GM18907 (cell line): Measurements from ENCODE around the gene KCTD8.
A peak's percentile ranks its signal among the peaks of the same experiment; 100 is the strongest.

Experiments
- ATAC-seq: cut with Tn5 transposase; IDR thresholded peaks from one replicate; pipeline ENCODE4 v1.9.1; 2021; ENCODE audit warnings: mild to moderate bottlenecking, moderate library complexity; ENCODE audit not compliant: unreplicated experiment

The KCTD8 gene

DNA sequence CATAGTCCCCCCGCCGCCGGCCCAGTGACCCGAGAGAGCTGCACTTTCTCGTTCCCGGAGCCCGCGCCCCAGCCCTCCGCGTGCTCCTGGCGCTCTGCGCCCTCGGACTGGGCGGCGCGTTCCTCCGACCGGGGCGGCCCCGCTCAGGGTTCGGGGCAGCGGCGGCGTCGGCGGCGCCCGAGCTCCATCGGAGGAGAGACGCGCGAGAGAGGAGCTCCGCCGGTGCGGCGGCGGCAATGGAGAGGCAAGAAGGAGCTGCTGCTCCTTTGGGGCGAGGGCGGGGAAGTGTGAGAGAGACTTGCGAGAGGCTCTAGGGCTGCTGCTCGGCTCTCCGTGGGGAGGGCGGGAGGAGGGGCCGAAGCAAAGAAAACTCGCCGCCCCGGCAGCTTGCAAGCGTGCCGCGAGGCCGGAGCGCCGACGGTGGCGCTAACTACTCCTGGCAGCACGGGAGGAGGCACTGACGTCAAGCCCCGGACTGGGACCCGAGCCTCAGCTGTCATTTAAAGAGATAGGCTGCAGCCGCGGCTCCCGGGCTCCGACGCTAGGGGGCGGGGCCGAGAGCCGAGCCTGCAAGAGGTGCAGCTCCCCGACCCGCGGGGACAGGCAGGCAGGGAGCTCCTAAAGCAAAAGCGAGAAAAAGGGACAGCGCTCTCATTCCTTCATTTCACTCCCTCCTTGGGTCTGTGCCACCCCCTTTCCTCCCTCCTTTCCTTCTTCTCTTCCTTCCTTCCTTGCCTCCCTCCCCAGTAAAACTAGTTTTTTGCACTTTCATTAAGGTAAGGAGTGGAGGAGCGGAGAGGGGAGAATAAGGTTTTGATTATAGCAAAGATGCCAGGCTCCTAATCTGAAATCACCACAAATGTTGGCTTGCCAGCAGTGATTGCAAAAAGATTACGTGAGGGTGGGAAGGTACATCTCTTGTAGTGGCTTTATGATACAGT is at the start of gene KCTD8:
Gene KCTD8, minus strand, starts transcription at position 289 of the 941 bp plus-strand sequence.
- ATAC-seq = peak; percentile 98

DNA sequence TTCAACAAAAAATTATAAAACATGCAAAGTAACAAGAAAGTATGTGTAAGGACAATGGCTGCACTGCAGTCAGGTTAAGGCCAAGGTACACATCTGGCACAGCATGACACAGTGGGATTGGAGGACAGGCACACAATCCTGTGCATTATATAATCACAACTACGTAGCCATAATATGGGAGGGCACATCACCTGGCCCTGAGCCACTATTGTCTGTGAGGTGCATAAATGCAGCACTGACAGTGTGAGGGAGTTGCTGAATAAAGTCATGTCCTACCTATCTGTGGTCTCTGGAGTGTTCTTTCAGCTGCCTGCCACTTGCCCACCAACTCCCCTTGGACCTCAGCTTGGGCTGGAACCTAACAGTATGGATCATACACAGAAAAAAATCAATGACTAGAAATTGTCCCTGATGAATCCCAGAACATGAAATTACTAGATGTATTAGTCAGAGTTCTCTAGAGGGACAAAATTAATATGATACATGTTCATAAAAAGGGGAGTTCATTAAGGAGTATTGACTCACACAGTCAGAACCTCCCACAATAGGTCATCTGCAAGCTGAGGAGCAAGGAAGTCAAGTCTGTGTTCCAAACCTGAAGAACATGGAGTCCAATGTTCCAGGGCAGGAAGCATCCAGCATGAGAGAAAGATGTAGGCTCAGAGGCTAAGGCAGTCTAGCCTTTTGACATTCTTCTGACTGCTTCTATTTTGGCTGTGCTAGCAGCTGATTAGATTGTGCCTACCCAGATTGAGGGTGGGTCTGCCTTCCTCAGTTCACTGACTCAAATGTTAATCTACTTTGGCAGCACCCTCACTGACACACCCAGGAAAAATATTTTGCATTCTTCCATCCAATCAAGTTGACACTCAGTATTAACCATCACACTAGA is 46.4 kb upstream of the KCTD8 start:
- ATAC-seq = no peak

DNA sequence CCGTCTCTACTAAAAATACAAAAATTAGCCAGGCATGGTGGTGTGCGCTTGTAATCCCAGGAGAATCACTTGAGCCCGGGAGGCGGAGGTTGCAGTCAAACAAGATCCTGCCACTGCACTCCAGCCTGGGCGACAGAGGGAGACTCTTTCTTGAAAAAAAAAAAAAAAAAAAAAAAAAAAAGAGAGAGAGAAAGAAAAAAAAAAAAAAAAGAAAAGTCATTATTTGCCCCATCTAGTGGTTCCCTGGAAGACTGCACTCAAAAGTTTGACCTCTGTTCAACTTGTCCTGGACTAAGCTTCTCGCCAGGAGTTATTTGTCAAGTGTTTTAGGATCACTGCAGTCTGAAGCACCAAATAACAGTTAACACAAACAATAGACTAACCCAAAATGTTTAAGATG is 45.3 kb upstream of the KCTD8 start:
- ATAC-seq = no peak

DNA sequence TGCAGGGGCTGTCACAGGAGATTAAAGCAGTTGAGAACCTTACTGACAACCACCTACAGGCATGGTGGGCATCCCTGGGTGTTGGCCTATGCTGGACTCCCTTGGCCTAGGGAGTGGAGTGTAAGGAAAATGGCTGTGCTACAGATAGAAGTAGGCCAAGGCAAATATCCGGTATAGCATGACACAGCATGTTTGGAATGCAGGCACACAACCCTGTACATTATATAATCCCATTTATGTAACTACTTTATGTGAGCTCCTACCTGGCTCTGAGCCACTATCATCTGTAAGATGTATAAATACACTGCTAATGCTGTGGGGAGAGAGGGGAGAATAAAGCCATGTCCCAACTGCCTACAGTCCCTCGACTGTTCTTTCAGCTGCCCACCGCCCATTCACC is 38.7 kb upstream of the KCTD8 start:
- ATAC-seq = no peak

DNA sequence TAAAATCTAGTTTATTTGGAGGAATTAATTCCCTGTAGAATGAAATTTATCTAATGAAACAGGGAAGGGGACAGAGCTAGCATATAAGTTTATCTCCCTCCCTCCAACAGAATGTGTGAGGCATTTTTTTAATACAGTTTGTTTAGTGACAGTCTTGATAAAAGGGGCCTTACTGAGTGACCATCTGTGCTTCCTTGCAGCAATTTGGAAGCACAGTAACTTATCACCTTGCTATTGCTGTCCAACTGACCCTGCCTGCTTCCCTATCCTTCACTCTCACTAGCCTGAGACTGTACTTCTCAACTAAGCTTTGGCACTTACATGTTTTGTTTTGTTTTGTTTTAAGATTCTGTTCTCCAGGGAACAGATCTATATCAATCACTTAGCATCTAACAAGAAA is 31.1 kb upstream of the KCTD8 start:
- no peak for ATAC-seq

DNA sequence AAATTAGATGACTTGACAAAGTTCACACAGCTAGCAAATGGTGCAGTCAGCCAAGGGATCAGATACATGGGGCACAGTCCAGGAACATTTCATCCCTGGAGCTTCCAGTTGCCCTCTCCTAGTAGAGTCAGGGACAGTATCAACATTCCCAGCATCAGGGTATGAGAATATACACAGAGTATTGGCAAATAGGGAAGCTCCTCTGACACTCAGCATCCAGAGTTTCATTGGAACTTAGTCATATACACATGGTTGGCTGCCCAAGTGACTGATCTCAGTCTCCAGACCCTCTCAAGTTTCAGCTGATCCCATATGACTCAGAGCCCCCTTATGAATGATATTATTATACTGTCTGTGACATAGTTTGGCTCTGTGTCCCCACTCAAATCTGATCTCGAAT is 13.7 kb upstream of the KCTD8 start:
- ATAC-seq = no peak

DNA sequence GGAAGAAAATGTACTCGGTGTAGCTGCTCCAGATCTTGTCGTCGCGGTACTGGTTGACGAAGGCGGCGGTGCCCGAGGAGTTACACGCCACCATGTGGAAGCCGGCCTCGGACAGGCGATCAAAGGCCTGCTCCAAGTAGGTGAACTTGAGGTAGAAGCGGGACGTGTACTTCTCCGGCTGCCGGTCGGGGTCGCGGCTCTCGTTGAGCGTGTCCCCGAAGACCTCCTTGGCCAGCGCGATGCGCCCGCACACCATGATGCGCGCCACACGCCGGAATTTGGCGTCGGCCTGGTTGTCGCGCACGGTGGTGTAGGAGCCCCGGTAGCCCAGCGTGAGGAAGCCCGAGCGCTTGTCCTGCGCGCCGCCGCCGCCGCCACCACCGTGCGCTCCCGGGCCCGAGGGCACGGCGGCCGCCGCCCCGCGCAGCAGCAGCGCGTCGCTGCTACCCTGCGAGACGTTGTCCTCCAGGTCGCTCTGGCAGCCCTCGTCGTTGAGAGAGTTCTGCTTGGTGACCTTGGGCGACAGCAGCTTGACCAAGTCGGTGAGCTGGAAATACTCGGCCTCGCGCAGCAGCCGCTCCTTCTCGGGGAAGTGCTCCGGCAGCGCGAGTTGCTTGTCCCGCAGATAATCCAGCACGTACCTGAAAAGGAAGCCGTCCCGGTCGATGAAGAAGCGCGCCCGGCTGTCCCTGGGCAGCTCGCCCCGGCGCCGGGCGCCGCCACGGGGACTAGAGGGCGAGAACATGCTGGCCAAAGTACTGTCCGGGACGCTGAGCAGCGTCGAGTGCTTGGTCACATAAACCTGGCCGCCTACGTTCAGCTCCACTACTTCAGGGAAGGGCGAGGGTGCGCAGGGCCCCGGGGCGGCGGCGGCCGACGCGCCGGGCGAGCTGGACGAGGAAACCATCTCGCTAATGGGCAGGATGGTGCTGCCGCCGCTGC is 775 bp downstream of the KCTD8 start:
- peak; percentile 10 for ATAC-seq

DNA sequence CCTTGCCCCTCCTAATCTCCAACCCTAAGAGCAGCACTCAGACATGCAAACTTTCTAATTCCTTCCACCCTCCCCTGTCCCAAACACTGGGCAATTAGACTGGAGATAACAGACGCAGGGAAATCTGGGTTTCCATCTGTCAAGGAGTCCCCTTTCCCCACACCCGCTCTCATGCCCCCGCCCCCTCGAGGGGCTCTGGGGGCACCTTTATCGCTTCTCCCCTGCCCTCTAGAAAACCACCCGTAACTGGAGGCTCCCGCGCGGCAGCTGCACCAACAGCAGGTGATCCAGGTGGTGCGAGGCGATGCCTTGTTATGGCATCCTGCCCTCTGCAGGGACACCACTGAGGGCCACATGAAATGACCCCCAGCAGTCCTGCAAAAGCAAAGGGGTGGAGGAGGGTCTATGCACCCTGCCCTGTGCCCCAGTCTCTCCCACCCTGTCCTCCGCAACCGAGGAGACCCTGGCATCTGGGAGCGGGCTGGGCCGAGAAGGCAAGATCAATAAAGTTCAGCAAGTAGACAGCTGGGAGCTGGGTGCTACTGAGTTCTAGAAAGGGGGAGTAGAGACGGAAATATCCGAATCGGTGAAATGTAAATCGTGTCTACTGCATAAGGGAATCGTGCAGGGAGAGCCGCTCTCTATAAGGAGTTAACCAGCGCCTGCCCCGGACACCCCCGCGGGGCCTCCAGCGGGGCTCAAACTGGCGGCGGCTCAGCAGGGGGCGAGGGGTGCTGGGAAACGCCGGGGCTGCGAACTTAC is 1.6 kb downstream of the KCTD8 start:
- no peak for ATAC-seq

DNA sequence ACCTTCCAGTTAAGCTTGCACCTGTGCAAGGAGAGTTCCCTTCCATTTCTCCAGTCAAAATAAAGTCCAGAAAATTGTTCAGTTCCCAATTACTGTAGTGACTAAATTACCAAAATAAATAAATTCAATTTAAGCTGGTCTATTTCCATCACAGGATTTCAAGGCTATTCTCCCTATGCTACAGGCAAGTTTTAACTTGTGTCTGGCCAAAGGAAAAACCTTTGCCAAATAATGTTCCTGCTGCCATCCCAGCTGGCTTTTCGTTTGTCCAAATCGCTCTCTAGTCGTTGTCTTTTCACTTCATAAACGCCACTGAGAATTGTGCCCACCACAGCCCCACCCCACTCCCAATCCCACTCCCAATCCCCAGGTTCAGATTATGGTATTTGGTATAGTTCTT is 2.4 kb downstream of the KCTD8 start:
- no peak for ATAC-seq

DNA sequence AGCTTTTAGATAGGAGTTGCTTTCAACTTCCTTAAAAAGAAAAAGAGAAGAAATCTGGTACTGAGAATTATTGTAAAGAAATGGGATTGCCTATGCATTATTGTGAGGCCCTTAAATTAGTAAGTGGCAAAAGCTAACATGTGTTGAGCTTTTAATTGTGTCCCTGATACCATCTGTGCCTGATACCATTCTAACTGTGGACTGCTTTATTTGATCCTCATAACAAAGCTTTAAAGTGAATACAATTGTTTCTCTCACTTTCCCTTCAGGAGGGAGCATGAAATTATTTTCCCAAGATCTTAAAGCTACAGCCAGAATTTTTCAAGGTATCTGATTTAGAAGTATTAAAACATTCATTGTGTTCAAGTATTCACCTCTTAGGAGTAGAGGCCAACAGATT is 9.9 kb downstream of the KCTD8 start:
- no peak for ATAC-seq

DNA sequence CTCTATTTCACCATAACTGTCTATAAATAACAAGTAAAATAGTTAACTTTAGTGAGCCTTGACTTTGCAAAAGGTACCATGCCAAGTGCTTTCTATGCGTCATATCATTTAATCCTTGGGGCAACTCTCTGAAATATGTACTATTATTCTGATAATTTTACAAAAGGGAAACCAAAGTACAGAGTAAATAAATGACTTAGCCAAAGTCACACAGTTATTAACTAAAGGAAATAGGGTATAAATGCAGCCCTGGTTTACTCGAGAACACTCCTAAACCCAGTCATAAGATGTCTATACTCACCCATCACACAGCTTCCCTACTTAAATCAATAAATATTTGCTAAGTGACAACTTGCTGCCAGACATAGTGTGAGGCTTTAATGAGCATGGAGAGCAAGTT is 14.4 kb downstream of the KCTD8 start:
- no peak for ATAC-seq

DNA sequence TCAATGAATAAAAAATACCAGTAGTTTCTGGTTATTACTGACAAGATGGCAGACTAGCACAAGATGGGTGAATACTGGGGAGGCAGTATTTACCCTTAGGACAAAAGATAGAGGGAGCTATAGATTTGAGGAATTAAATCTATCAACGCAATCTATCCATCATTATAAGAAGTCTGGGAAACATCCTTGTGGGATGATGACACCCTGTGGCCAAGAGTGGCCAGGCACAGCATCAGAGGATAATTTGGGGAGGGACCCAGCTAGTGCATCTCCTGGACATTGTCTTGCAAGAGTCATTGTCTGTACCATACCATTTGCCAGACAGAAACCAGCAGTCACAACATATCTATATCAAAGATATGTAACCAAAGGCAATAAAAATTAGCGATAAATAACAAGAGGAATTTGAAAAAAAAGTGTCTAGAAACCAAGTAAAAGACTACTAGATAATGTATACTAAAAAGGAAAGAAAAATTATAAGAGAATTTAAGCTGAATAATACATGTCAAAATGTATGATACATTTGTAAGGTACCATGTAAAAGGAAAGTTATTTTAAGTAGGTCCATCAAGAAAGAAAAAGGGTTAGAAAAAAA is 22.9 kb downstream of the KCTD8 start:
- ATAC-seq = no peak

DNA sequence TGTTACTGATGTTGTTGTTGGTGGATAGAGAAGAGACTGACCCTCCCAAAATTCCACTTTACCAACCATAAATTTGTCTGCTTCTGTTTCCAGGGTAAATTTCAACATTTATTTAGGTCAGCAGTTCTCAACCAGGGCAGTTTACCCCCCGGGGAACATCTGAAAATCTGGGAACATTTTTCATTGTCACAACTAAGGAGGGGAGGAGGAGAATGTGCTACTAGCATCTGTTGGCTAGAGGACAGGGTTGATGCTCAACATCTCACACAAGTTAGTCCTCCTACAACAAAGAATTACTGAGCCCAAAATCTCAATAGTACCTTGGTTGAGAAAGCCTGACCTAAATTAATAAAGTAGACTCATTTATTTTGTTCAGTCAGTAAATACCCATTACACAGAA is 25.7 kb downstream of the KCTD8 start:
- no peak for ATAC-seq

DNA sequence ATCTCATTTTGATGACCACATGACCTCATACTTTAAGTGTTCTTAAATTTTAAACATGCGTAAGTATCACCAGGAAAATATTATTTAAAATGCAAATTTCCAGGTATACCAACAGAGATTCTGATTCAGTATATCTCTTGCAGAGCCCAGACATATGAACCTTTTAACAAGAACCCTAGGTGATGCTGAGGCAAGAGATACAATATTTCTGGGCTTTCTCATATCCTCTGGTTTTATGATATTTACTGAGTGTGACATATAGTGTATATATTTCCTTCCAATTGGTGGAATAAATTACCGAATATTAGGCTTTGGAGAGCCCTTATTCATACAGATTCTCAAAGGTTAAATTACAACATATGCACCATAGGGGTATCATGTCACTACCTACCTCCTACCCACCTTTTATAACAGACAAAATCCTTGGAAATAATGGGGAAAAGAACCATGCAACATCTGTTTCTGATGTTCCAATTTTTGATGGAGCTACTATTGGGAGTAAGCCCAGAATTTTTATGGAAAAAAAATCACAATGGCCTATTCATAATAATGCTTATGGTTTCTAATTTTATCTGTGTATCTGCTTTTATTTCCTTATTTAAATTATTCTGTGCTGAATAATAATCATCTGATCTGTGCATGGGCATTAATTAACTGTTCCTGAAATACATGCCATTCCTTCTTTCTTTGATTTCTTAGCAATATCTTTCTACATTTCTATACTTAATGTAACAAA is 27.1 kb downstream of the KCTD8 start:
- no peak for ATAC-seq

DNA sequence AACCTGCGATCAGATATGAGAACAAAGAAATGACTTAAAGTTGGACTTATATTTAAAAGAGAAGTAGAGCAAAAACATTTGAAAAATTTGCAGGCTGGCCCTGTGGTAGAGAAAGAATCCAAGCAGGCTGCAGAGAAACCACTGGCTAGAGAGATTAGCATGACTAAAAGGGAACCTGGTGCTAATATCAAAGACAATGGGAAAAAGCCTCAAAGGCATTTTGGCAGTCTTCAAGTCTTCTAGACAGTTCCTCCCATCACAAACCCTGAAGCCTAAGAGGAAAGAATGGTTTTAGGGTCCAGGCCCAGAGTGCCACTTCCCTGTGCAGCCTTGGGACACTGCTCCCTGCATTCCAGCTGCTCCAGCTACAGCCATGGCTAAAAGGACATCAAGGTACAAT is 33.4 kb downstream of the KCTD8 start:
- ATAC-seq = no peak

DNA sequence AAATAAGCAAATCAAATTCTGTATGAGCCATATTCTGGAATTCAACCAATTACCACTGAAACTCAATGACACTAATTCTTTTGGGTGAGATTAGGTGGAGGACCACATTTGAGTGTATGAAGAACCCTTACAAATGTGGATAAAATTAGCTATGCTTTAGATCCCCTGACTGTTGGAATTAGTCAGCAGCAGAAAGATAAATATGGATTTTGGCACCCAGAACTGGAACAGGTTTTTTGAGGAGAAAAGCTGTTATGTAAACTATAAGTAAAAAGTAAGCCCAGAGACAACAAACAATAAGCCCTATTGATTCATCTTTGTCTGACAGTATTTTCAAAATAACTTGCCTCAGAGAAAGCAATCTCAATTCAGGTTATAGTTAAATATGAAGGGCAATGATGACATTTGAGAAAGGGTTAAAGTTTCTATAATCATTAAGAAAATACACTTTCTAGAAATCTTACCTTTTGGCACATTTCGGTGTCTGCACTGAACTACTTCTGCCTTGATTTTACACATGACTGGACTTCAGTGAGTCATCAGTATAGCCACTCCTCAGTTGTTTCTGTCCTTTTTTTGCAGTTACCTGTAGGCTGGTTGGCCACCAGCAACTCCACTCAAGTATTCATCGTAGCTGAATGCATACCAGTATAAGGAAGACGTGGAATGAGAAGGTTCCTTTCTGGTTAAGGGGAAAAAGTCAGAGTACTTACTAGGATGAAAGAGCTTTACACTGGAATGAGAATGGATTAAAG is 80.0 kb downstream of the KCTD8 start:
- ATAC-seq = no peak

DNA sequence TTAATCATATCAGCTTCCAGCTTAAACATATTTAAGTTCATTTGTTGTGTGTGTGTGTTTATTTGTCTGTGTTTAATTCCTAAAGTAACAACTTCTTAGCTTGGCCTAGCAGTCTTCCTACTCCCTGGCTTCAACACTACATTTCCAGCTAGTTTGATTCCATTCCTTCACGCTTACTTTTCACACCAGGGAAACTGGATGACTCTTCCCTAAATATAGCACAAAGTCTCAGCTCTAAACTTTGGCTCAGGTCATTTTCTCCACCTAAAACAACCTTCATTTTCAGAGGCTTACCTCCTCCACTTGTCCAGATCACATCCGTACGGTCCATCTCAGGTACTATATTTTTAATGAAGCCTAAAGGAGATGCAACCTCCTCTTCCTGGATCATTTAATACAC is 94.4 kb downstream of the KCTD8 start:
- ATAC-seq = no peak

DNA sequence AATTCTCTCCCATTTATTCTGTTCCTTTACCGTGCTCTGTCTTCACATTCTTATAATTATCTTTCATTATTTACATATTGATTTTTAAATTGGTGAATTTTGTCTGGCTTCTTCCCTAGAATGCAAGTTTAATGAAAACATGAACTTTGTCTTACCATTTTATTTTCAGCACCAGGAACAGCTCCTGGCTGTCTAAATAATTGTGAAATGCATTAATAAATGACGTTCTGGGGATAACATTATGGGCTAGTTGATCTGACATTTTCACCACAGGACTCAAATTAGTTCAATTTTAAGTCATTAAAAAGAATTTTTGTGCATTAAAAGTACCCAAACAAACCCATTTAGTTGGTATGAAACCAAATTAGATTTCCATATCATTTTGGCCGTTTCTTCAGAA is 97.5 kb downstream of the KCTD8 start:
- no peak for ATAC-seq
